ENCODE results near the gene TMTC1.
A peak's percentile ranks its signal among the peaks of the same experiment; 100 is the strongest.

TMTC1 gene

GRCh38 chr12:29552324-29552927 is 231.3 kb downstream of the TMTC1 start:
- peak; percentile 36 to 92 (median 64) for DNase-seq
- intact Hi-C loops (cut with DNase I): loop anchor here (5.0 kb wide), 1 partner anchor 230 kb away; the partner anchor contains the start of gene TMTC1

GRCh38 chr12:29551812-29552211 is 231.9 kb downstream of the TMTC1 start:
- DNase-seq: no peak
- intact Hi-C loops (cut with DNase I): loop anchor here (5.0 kb wide), 1 partner anchor 230 kb away; the partner anchor contains the start of gene TMTC1

GRCh38 chr12:29547864-29548263 is 235.9 kb downstream of the TMTC1 start:
- intact Hi-C loops (cut with DNase I): no loop called here
- no peak for DNase-seq

GRCh38 chr12:29547151-29547632 is 236.6 kb downstream of the TMTC1 start:
- intact Hi-C loops (cut with DNase I): no loop called here

DNA sequence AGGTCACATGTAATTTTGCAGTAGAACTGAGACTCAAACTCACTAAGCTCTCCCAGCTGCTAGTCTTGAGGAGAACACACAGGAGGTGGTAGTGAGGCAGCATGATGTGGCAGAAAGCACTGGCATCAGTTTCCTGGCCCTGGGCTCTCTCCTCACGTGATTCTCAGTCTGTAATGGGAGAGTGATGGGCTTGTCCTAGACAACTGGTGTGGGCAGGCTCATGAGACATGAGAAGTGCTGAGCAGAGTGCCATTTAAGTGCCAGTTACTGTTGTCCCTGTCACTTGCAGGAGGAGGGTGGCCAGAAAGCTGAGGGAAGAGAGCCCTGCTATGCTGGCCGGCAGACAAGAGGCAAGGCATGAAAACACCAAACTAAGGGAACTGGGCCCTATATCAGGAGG is 237.7 kb downstream of the TMTC1 start:
- intact Hi-C loops (cut with DNase I): no loop called here
- no peak for DNase-seq

More at GRCh38 chr12:29547151-29547632, 236.6 kb downstream of the TMTC1 start:
- DNase-seq: no peak

- DNase-seq: no peak
- intact Hi-C loops (cut with DNase I): no loop called here
These were observed 238.7 kb downstream of the TMTC1 start for GRCh38 chr12:29545102-29545467.

DNA sequence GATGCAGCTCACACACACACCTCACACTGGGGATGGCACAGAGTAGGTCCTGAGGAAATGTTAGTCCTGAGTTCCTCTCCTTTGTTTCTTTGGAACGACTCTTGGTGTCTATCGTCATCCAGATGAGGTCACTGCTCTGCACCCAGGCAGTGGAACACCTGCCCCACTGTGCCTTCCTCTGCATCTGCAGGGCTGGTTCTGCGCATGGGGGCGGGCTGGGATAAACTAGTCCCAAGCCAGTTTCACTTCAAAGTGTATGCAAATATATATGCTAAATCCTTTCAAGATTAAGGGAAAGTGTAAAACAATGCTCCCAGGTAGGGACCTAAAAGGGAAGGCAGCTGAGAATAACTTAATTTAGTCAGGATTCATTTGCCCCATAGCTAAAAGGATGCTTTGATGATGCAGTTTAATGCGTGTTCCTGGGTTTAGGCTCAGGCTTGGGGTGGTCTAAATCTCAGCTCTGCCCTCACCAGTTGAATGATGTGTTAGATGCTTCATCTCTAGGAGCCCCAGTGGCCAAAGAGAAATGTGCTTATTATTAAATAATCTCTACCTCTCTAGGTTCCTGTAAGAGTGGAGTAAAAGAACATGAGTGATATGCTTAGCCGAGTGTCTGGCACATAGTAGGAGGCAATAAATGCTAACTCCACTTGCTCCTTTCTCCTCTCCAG is 239.2 kb downstream of the TMTC1 start:
- intact Hi-C loops (cut with DNase I): no loop called here
- DNase-seq: peak in 1 of 10 donors; percentile 46

- intact Hi-C loops (cut with DNase I): no loop called here
- DNase-seq: no peak
These were observed 240.7 kb downstream of the TMTC1 start for GRCh38 chr12:29543036-29543435.

GRCh38 chr12:29537298-29537697 is 246.4 kb downstream of the TMTC1 start:
- no peak for DNase-seq
- intact Hi-C loops (cut with DNase I): no loop called here

- intact Hi-C loops (cut with DNase I): no loop called here
- no peak for DNase-seq
These were observed 248.8 kb downstream of the TMTC1 start for GRCh38 chr12:29534935-29535334.

DNA sequence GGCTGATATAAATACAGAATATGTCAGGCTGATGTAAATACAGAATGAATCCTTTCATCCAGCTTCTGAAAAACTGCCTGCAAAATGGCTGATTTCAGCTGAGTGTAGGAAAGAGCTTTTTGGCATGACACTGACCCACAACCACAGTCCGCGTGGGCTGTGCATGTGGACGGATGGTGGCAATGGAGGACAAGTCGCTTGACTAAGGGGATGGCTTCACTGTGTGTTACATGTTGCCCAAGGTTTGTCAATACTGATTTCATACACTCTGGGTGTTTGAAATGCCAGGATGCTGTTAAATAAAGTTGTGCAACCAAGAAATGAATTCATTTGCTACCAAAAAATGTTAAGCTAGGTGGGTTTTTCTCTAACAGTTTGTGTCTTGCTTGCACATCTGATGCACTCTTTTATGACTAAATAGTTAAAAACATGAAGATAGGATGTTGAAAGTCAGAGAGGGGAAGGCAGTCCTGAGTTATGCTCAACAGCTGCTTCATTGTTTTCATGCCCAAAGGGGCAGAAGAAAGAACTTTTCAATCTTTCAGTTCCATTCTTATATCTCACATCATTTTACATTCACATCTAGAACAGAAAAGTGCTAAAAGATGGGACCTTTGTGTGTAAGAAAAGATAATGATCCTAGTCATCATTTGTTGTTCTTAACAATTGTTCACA is 249.8 kb downstream of the TMTC1 start:
- no peak for DNase-seq
- intact Hi-C loops (cut with DNase I): no loop called here

GRCh38 chr12:29531471-29531870 is 252.3 kb downstream of the TMTC1 start:
- intact Hi-C loops (cut with DNase I): no loop called here
- no peak for DNase-seq

DNA sequence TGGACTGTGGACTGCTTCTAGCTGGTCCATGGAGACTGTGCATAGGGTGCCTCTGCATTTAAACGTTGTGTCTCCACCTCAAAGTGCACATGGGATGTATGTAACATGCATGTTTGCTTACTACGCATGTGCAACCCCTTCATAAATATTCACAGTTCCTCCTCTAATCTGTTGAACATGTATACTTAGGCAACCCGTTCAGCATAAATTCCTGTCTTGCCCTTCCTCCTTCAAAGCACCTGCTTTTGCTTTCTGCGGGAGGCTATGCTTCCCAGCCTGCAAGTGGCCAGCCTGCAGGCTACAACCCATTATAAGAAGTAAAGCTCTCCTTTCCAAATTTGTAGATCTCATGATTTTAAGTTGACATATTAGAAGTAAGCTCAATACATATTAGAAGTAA is 253.3 kb downstream of the TMTC1 start:
- DNase-seq: no peak
- intact Hi-C loops (cut with DNase I): no loop called here

DNA sequence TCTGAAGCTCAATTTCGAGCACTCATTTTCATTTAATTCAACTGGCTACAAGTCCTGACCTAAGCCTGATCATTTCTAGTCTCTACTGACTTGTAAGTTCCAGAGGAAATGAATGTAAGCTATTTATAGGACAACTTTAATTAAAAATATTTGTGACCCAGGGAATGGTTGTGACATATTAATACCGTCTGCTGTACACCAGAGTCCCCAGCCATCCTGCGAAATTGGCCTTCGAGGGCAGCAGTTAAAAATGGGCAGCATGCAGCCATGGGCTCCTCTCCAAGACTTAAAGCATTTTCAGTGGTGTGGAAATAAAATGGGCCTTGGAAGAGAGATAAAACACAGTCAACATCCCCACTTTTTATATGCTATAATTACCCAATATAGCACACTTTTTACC is 255.6 kb downstream of the TMTC1 start:
- intact Hi-C loops (cut with DNase I): loop anchor here (10.0 kb wide), 1 partner anchor 987 kb away; no protein-coding TSS in a partner anchor
- DNase-seq: no peak

- intact Hi-C loops (cut with DNase I): loop anchor here (10.0 kb wide), 1 partner anchor 993 kb away; no protein-coding TSS in a partner anchor
These were observed 261.8 kb downstream of the TMTC1 start for GRCh38 chr12:29521951-29522350.

DNA sequence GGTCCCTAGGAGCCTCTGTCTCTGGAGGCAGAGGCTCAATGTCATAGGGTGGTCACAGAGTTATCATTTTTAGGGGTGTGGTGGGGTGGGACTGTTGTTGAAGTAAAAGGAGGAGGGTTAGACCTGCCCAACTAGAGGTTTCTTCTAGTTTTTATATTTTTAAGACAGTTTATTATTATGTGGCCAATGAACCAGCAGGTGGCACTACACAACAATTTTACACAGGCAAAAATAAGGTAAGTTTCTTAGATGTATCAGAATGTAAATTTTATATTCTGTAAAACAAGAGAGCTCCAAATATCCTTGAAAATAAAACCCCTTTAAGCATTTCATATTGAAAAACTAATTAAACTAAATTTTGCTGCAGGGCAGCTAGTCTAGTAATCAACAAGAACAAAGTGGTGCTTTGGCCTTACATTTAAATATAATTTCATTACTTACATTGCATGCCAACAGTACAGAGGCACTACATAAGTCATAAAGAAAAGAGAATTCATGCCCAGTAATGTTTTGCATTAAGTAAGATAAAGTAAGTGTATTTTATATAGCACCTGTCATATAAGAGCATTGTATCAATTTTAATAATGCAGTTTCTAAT is 264.1 kb downstream of the TMTC1 start:
- intact Hi-C loops (cut with DNase I): loop anchor here (5.0 to 10.0 kb wide), 2 partner anchors 212 to 995 kb away; no protein-coding TSS in a partner anchor

More at GRCh38 chr12:29521951-29522350, 261.8 kb downstream of the TMTC1 start:
- no peak for DNase-seq

GRCh38 chr12:29518407-29518806 is 265.3 kb downstream of the TMTC1 start:
- DNase-seq: no peak
- intact Hi-C loops (cut with DNase I): loop anchor here (5.0 kb wide), 1 partner anchor 211 kb away; no protein-coding TSS in a partner anchor

More for the DNA sequence above, 264.1 kb downstream of the TMTC1 start:
- peak in 2 of 10 donors; percentile 19 to 24 for DNase-seq

- intact Hi-C loops (cut with DNase I): loop anchor here (5.0 kb wide), 1 partner anchor 210 kb away; no protein-coding TSS in a partner anchor
- DNase-seq: peak in 9 of 10 donors; percentile 11 to 85 (median 32)
These were observed 266.5 kb downstream of the TMTC1 start for GRCh38 chr12:29517264-29517663.

DNA sequence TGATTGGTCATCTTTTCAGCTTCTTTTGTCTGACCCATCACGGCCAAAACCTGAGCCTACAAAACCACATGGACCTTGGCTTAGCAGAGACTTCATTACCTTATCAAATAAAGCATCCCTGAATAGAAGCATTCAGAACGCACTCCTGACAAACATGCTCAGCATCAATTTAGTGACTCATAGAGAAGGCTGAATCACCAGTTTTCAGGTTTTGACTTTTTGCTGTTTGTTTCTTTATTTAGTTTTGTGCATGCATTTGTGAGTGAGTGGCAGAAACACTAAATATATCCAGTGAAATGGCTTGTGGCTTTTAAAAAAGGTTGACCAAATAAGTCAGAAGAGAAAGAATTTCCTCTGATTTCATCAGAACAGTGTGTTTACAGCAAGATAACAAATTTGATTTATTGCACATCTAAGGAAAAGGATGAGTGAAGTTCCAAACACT is 267.3 kb downstream of the TMTC1 start:
- intact Hi-C loops (cut with DNase I): loop anchor here (5.0 kb wide), 1 partner anchor 209 kb away; no protein-coding TSS in a partner anchor
- no peak for DNase-seq

DNA sequence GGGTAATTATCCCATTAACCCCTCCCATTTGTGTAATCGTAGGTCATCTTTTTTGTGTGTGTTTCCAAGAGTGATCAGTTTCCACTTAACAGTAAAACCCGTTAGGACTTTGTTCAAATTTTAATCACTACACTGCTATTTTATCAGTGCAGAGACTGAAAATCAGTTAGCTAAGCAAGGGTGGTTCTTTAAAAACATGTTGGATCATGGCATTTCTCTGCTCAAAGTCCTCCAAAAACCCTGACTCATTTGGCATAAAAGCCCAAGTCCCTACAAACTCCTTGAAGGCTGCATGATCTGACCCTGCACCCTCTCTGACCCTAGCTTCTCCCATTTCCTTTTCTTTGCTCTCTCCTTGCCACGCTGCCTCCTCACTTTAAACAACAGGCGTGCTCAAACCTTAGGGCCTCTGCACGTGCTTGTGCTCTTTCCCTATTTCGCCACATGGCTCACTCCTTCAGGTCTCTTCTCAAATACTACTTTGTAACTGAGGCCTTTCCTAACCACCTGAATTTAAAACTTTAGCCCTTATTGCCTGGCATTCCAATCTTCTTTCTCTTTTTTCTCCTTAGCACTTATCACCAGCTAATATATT is 273.1 kb downstream of the TMTC1 start:
- no peak for DNase-seq
- intact Hi-C loops (cut with DNase I): no loop called here
